Sigmoid colon (tissue), 7 donors: ENCODE results near the gene PIMREG. TPM values are rescaled to one million over a fixed set of nuclear protein-coding genes. Genes with fewer than 3 reads are reported as not detected.

Source experiments
- DNase-seq: peaks from one replicate; pipeline ENCODE4 v3.0.0-alpha.2; 2019
- H3K27ac ChIP-seq, 4 donors: fragments of 200-600 bp; sonication (generic); one replicate each; pipeline ENCODE4 v1.5.1; 2016 to 2019; ENCODE audit warnings: mild to moderate bottlenecking in 1 of 4
- H3K27me3 ChIP-seq, 3 donors: fragments of 200-600 bp; sonication (generic); one replicate each; pipeline ENCODE4 v1.5.1; 2019; ENCODE audit warnings: mild to moderate bottlenecking in 1 of 3
- H3K36me3 ChIP-seq, 4 donors: fragments of 200-600 bp; sonication (generic); one replicate each; pipeline ENCODE4 v1.5.1; 2016 to 2019
- H3K4me1 ChIP-seq, 4 donors: fragments of 200-600 bp; sonication (generic); one replicate each; pipeline ENCODE4 v1.5.1; 2017 to 2019
- H3K4me3 ChIP-seq, 4 donors: fragments of 200-600 bp; sonication (generic); one replicate each; pipeline ENCODE4 v1.5.1; 2017 to 2019; ENCODE audit warnings: mild to moderate bottlenecking in 2 of 4, moderate library complexity in 1 of 4
- H3K9me3 ChIP-seq, 4 donors: fragments of 200-600 bp in 3 of 4; sonication (generic) in 3 of 4; one replicate each; pipeline versions ENCODE4 v1.5.1 to v1.6.1; 2013 to 2019
- CTCF ChIP-seq, 4 experiments: fragments of 450-650 bp in 3 of 4; fragments of 200-600 bp in 1 of 4; IDR thresholded peaks; one replicate each; pipeline ENCODE4 v1.5.1; 2016 to 2019; ENCODE audit warnings: antibody characterized with exemption in 4 of 4, mild to moderate bottlenecking in 3 of 4, moderate library complexity in 2 of 4
- EP300 ChIP-seq, 4 donors: sonication (generic); formaldehyde crosslinking; IDR thresholded peaks; one replicate each; pipeline ENCODE4 v1.6.1; 2017; ENCODE audit warnings: antibody characterized with exemption in 4 of 4
- POLR2A ChIP-seq, 2 donors: fragments of 450-650 bp; IDR thresholded peaks; one replicate each; pipeline ENCODE4 v1.6.1; 2016; ENCODE audit warnings: antibody characterized with exemption in 2 of 2, mild to moderate bottlenecking in 2 of 2, moderate library complexity in 2 of 2
- POLR2AphosphoS5 ChIP-seq, 4 donors: sonication (generic); formaldehyde crosslinking; IDR thresholded peaks; one replicate each; pipeline ENCODE4 v1.6.1; 2017; ENCODE audit warnings: antibody characterized with exemption in 4 of 4
- WGBS, 2 donors: extraction: QIAGEN DNeasy Blood & Tissue Kit; methylation state at CpG; one replicate each; pipeline ENCODE4 v1.1.7; 2013; 5-methylcytosine and 5-hydroxymethylcytosine counted together
- intact Hi-C: fragments of 100-400 bp; cut with DNase I; formaldehyde crosslinking; loops from one replicate; pipeline ENCODE4 v1.15.1; 2023
- polyA plus RNA-seq, 3 donors: library from polyadenylated mRNA; stranded (reverse); fragments of 200-250 nt; gene quantifications; one replicate each; pipeline ENCODE4 v1.2.3, GENCODE V29; 2013
- total RNA-seq, 4 donors: library from RNA; depleted of rRNA; stranded (reverse); fragments of >200 nt; gene quantifications; one replicate each; pipeline ENCODE4 v1.1.0, GENCODE V29; 2016
- donor health status: healthy with polysubstance abuse.
- donor health status: Bipolar disorder and iron deficiency.
- donor health status: healthy.

Gene PIMREG
- total and polyA plus RNA-seq, 7 donors: 2.5 to 7.8 TPM; not detected in 5

- Histone ChIP-seq H3K27ac (no peak overlapping the region), H3K9me3 (no peaks in the 10 kb centered on the region), H3K27me3 (peaks cover 0 to 16% (median 0%) of the 10 kb centered on the region in 3 donors), H3K4me3 (no peak overlapping the region), H3K36me3 (no peaks in the 10 kb centered on the region), H3K4me1 (no peaks in the 10 kb centered on the region)
- no peak for TF ChIP-seq POLR2AphosphoS5 (IDR thresholded peaks at IDR 0.05)
- TF ChIP-seq EP300 (IDR thresholded peaks at IDR 0.05): no peak
- no peak for TF ChIP-seq CTCF (IDR thresholded peaks at IDR 0.05)
- no peak for TF ChIP-seq POLR2A (IDR thresholded peaks at IDR 0.05)
- WGBS, 2 donors: 86 to 98% methylated on average over 1 of the region's 1 CpG
- intact Hi-C loops: no loop called here
- no peak for DNase-seq
These were observed 31.2 kb upstream of the PIMREG start for GRCh38 chr17:6413065-6413464.

- intact Hi-C loops: no loop called here
- Histone ChIP-seq H3K4me1 (no peaks in the 10 kb centered on the region), H3K4me3 (no peak overlapping the region), H3K27me3 (peaks cover 0 to 17% (median 0%) of the 10 kb centered on the region in 3 donors), H3K27ac (no peak overlapping the region), H3K36me3 (no peaks in the 10 kb centered on the region), H3K9me3 (no peaks in the 10 kb centered on the region)
- TF ChIP-seq POLR2A (IDR thresholded peaks at IDR 0.05) (no peak), EP300 (IDR thresholded peaks at IDR 0.05) (no peak), POLR2AphosphoS5 (IDR thresholded peaks at IDR 0.05) (no peak), CTCF (IDR thresholded peaks at IDR 0.05) (no peak)
- WGBS, 2 donors: 72 to 78% methylated on average over 8 of the region's 8 CpGs
- DNase-seq: no peak
These were observed 28.6 kb upstream of the PIMREG start for GRCh38 chr17:6415616-6416015.

DNA sequence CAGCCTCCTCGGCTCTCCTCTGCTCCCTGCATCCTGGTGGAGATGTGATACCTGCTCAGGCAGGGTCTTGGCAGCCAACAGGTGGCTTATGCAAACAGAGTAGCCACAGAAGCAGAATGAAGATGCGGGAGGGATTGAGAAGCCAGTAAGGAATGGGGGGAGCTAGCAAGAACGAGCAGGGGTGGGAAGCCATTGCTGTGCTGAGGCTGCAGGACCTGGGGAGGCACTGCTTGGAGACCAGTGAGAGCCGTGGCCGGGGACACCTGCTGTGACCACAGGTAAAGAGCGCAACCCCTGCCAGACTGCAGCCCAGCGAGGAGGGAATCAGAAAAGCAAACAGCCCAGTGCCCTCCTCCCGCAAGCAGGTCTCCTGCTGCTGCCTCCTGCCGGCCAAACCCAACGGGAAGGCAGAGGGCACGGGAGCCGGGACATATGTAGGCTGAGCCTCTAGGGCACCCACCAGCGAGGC, 24.0 kb upstream of the PIMREG start:
- H3K27me3 ChIP-seq: peaks cover 0 to 32% (median 4%) of the 10 kb centered on the region in 3 donors
- H3K36me3 ChIP-seq: no peaks in the 10 kb centered on the region
- 10 to 25% methylated on average over 13 of the region's 13 CpGs for WGBS, 2 donors
- TF ChIP-seq CTCF (IDR thresholded peaks at IDR 0.05) (no peak), POLR2A (IDR thresholded peaks at IDR 0.05) (no peak), EP300 (IDR thresholded peaks at IDR 0.05) (no peak), POLR2AphosphoS5 (IDR thresholded peaks at IDR 0.05) (no peak)
- H3K4me3 ChIP-seq: no peak overlapping the region
- H3K9me3 ChIP-seq: no peaks in the 10 kb centered on the region
- no peak for DNase-seq
- H3K27ac ChIP-seq: no peak overlapping the region
- intact Hi-C loops: no loop called here
- peaks cover 0 to 4% (median 0%) of the 10 kb centered on the region in 4 donors for H3K4me1 ChIP-seq

- 22 to 27% methylated on average over 13 of the region's 13 CpGs for WGBS, 2 donors
These were observed 22.3 kb upstream of the PIMREG start for GRCh38 chr17:6421700-6422604.

More at GRCh38 chr17:6421700-6422604, 22.3 kb upstream of the PIMREG start:
- Histone ChIP-seq H3K4me1 (peaks cover 0 to 4% (median 0%) of the 10 kb centered on the region in 4 donors), H3K27me3 (peaks cover 0 to 32% (median 4%) of the 10 kb centered on the region in 3 donors), H3K9me3 (no peaks in the 10 kb centered on the region), H3K4me3 (no peak overlapping the region), H3K36me3 (no peaks in the 10 kb centered on the region), H3K27ac (no peak overlapping the region)
- peak; percentile 83 for DNase-seq
- intact Hi-C loops: loop anchor here (1.0 kb wide), 1 partner anchor 835 kb away; no protein-coding TSS in a partner anchor
- TF ChIP-seq POLR2AphosphoS5 (IDR thresholded peaks at IDR 0.05) (no peak), CTCF (IDR thresholded peaks at IDR 0.05) (peak; percentile 59 to 83 (median 71))
